Esophagus squamous epithelium (tissue), 4 donors: ENCODE data around the gene PRKCD.

Source experiments
- CTCF ChIP-seq, 6 experiments: fragments of 450-650 bp in 4 of 6; fragments of 200-600 bp in 2 of 6; sonication (generic) in 2 of 6; IDR thresholded peaks; one replicate each; pipeline ENCODE4 v1.5.1; 2016 to 2019; ENCODE audit warnings: antibody characterized with exemption in 6 of 6, mild to moderate bottlenecking in 4 of 6, moderate library complexity in 4 of 6
- POLR2A ChIP-seq, 4 donors: fragments of 450-650 bp; IDR thresholded peaks; one replicate each; pipeline ENCODE4 v1.6.1; 2017; ENCODE audit warnings: antibody characterized with exemption in 4 of 4, mild to moderate bottlenecking in 4 of 4, moderate library complexity in 3 of 4

GRCh38 chr3:53231532-53232511 lies 70.8 kb downstream of the PRKCD start:
- TF ChIP-seq CTCF (IDR thresholded peaks at IDR 0.05) (no peak), POLR2A (IDR thresholded peaks at IDR 0.05) (no peak)
